Liver (tissue), 3 donors: ENCODE results near the gene IRAK3.

ENCODE experiments used
- GABPA ChIP-seq, 2 donors: IDR thresholded peaks in 1 of 2; conservative IDR thresholded peaks in 1 of 2; 2 replicates each; pipeline ENCODE4 v1.6.1; 2016; ENCODE audit warnings: antibody characterized with exemption in 2 of 2, mild to moderate bottlenecking in 1 of 2, moderate library complexity in 1 of 2
- JUND ChIP-seq, 2 donors: IDR thresholded peaks; 2 replicates each; pipeline ENCODE4 v1.6.1; 2016; ENCODE audit warnings: antibody characterized with exemption in 2 of 2
- RAD21 ChIP-seq, 2 donors: IDR thresholded peaks; 2 replicates each; pipeline ENCODE4 v1.6.1; 2016; ENCODE audit warnings: antibody characterized with exemption in 2 of 2, mild to moderate bottlenecking in 2 of 2
- SP1 ChIP-seq: IDR thresholded peaks from 2 replicates; pipeline ENCODE4 v1.6.1; 2018; ENCODE audit warnings: antibody characterized with exemption, mild to moderate bottlenecking
- TAF1 ChIP-seq: conservative IDR thresholded peaks from 2 replicates; pipeline ENCODE4 v1.6.1; 2016; ENCODE audit warnings: antibody characterized with exemption, mild to moderate bottlenecking
- YY1 ChIP-seq: IDR thresholded peaks from 2 replicates; pipeline ENCODE4 v1.6.1; 2016; ENCODE audit warnings: antibody characterized with exemption, mild to moderate bottlenecking
- TF ChIP-seq, protein P1 (sequence below): fragments of 150-350 bp; IDR thresholded peaks from 2 replicates; pipeline ENCODE4 v1.5.1; 2017; ENCODE audit warnings: improper control_type of control experiment, low read depth, low read length; ENCODE audit not compliant: missing input control
- TF ChIP-seq, protein P2 (sequence below): IDR thresholded peaks from 2 replicates; pipeline ENCODE4 v1.6.1; 2016; ENCODE audit warnings: antibody characterized with exemption, mild to moderate bottlenecking
- donor health status: healthy.
- donor health status: healthy.

DNA sequence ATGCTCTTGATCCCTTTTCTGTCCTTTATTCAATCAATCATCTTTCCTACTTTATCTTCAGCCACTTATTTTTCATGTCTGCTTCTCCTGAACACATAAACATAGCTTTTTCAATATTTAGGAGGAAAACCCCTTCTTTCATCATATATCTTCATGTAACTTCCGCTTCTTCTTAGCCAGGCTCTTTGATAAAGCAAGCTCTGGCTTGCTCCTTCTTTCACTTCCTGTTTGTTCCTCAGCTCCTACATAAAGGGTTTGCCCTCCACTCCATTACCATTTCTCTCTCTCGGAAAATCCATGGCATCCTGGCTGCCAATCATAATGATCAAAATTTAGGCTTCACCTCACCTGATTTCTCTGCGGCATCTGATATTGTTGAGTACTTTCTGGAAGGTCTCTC lies 79.5 kb downstream of the IRAK3 start:
- TF ChIP-seq, protein P1, sequence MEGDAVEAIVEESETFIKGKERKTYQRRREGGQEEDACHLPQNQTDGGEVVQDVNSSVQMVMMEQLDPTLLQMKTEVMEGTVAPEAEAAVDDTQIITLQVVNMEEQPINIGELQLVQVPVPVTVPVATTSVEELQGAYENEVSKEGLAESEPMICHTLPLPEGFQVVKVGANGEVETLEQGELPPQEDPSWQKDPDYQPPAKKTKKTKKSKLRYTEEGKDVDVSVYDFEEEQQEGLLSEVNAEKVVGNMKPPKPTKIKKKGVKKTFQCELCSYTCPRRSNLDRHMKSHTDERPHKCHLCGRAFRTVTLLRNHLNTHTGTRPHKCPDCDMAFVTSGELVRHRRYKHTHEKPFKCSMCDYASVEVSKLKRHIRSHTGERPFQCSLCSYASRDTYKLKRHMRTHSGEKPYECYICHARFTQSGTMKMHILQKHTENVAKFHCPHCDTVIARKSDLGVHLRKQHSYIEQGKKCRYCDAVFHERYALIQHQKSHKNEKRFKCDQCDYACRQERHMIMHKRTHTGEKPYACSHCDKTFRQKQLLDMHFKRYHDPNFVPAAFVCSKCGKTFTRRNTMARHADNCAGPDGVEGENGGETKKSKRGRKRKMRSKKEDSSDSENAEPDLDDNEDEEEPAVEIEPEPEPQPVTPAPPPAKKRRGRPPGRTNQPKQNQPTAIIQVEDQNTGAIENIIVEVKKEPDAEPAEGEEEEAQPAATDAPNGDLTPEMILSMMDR, result no peak
- TF ChIP-seq, protein P2, sequence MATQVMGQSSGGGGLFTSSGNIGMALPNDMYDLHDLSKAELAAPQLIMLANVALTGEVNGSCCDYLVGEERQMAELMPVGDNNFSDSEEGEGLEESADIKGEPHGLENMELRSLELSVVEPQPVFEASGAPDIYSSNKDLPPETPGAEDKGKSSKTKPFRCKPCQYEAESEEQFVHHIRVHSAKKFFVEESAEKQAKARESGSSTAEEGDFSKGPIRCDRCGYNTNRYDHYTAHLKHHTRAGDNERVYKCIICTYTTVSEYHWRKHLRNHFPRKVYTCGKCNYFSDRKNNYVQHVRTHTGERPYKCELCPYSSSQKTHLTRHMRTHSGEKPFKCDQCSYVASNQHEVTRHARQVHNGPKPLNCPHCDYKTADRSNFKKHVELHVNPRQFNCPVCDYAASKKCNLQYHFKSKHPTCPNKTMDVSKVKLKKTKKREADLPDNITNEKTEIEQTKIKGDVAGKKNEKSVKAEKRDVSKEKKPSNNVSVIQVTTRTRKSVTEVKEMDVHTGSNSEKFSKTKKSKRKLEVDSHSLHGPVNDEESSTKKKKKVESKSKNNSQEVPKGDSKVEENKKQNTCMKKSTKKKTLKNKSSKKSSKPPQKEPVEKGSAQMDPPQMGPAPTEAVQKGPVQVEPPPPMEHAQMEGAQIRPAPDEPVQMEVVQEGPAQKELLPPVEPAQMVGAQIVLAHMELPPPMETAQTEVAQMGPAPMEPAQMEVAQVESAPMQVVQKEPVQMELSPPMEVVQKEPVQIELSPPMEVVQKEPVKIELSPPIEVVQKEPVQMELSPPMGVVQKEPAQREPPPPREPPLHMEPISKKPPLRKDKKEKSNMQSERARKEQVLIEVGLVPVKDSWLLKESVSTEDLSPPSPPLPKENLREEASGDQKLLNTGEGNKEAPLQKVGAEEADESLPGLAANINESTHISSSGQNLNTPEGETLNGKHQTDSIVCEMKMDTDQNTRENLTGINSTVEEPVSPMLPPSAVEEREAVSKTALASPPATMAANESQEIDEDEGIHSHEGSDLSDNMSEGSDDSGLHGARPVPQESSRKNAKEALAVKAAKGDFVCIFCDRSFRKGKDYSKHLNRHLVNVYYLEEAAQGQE, result no peak
- no peak for TF ChIP-seq TAF1
- TF ChIP-seq YY1, result no peak
- no peak for TF ChIP-seq SP1
- TF ChIP-seq RAD21 (IDR thresholded peaks at IDR 0.05), result no peak
- no peak for TF ChIP-seq GABPA (IDR thresholded peaks at IDR 0.05 in 1 of 2, conservative IDR thresholded peaks at IDR 0.05 in 1 of 2)
- no peak for TF ChIP-seq JUND (IDR thresholded peaks at IDR 0.05)
